Endothelial cell (in vitro differentiated cells): ENCODE results near the gene DGKB. TPM values are rescaled to one million over a fixed set of nuclear protein-coding genes. Genes with fewer than 3 reads are reported as not detected.

Experiments used
- DNase-seq: peaks from one replicate; pipeline ENCODE4 v3.0.0; 2021; ENCODE audit warnings: low spot score
- H3K27ac Mint-ChIP-seq: one replicate; pipeline ENCODE4 v1.8.0; 2021; ENCODE audit warnings: mixed read lengths, inconsistent platforms; ENCODE audit not compliant: unreplicated experiment
- H3K27me3 Mint-ChIP-seq: one replicate; pipeline ENCODE4 v1.8.0; 2021; ENCODE audit warnings: mild to moderate bottlenecking, moderate library complexity, mixed read lengths, inconsistent platforms; ENCODE audit not compliant: unreplicated experiment
- H3K36me3 Mint-ChIP-seq: one replicate; pipeline ENCODE4 v1.8.0; 2021; ENCODE audit warnings: mild to moderate bottlenecking, low read depth, mixed read lengths, inconsistent platforms; ENCODE audit not compliant: unreplicated experiment
- H3K4me1 Mint-ChIP-seq: one replicate; pipeline ENCODE4 v1.8.0; 2021; ENCODE audit warnings: mild to moderate bottlenecking, mixed read lengths, inconsistent platforms; ENCODE audit not compliant: unreplicated experiment
- H3K4me3 Mint-ChIP-seq: one replicate; pipeline ENCODE4 v1.8.0; 2021; ENCODE audit warnings: mild to moderate bottlenecking, mixed read lengths, inconsistent platforms; ENCODE audit not compliant: unreplicated experiment
- H3K9me3 Mint-ChIP-seq: one replicate; pipeline ENCODE4 v1.8.0; 2021; ENCODE audit warnings: mixed read lengths, inconsistent platforms; ENCODE audit not compliant: unreplicated experiment
- CTCF ChIP-seq: fragments of 200-600 bp; sonication (generic); IDR thresholded peaks from one replicate; pipeline ENCODE4 v1.5.0; 2021; ENCODE audit warnings: antibody characterized with exemption; ENCODE audit not compliant: unreplicated experiment
- total RNA-seq: library from RNA; stranded (reverse); fragmentation: NEBNext Ultra II Directional; extraction: Animal tissue kit (Norgen Biotek cat#: 25700); gene quantifications from one replicate; pipeline ENCODE4 v1.2.1, GENCODE V29; 2021; ENCODE audit not compliant: unreplicated experiment

Gene DGKB
- total RNA-seq, 1 donor from 2014 or later: 0.46 TPM

GRCh38 chr7:14576578-14576977, 326.0 kb downstream of the DGKB start:
- Mint-ChIP-seq H3K9me3 (no peaks in the 10 kb centered on the region), H3K4me1 (no peaks in the 10 kb centered on the region), H3K36me3 (no peaks in the 10 kb centered on the region), H3K27ac (no peak overlapping the region), H3K4me3 (no peak overlapping the region), H3K27me3 (no peaks in the 10 kb centered on the region)
- no peak for DNase-seq
- TF ChIP-seq CTCF: no peak

GRCh38 chr7:14570750-14571607, 331.6 kb downstream of the DGKB start:
- Mint-ChIP-seq H3K27me3 (no peaks in the 10 kb centered on the region), H3K4me1 (no peaks in the 10 kb centered on the region), H3K4me3 (no peak overlapping the region), H3K36me3 (no peaks in the 10 kb centered on the region), H3K9me3 (no peaks in the 10 kb centered on the region), H3K27ac (no peak overlapping the region)
- no peak for DNase-seq
- no peak for TF ChIP-seq CTCF

- Mint-ChIP-seq H3K36me3 (no peaks in the 10 kb centered on the region), H3K4me1 (no peaks in the 10 kb centered on the region), H3K27ac (no peak overlapping the region), H3K27me3 (no peaks in the 10 kb centered on the region), H3K4me3 (no peak overlapping the region), H3K9me3 (no peaks in the 10 kb centered on the region)
- TF ChIP-seq CTCF: no peak
- no peak for DNase-seq
Measured at GRCh38 chr7:14552060-14552459, 350.5 kb downstream of the DGKB start.

GRCh38 chr7:14551310-14551709, 351.2 kb downstream of the DGKB start:
- no peaks in the 10 kb centered on the region for H3K9me3 Mint-ChIP-seq
- H3K27ac Mint-ChIP-seq: no peak overlapping the region
- no peak for DNase-seq
- no peaks in the 10 kb centered on the region for H3K27me3 Mint-ChIP-seq
- H3K4me1 Mint-ChIP-seq: no peaks in the 10 kb centered on the region
- TF ChIP-seq CTCF: no peak
- H3K4me3 Mint-ChIP-seq: no peak overlapping the region
- no peaks in the 10 kb centered on the region for H3K36me3 Mint-ChIP-seq

- no peak for DNase-seq
- no peaks in the 10 kb centered on the region for H3K36me3 Mint-ChIP-seq
- H3K4me1 Mint-ChIP-seq: no peaks in the 10 kb centered on the region
- TF ChIP-seq CTCF: no peak
- no peak overlapping the region for H3K4me3 Mint-ChIP-seq
- H3K27me3 Mint-ChIP-seq: no peaks in the 10 kb centered on the region
- no peaks in the 10 kb centered on the region for H3K9me3 Mint-ChIP-seq
- H3K27ac Mint-ChIP-seq: no peak overlapping the region
Measured at GRCh38 chr7:14542624-14543023, 359.9 kb downstream of the DGKB start.
